Kidney epithelial cell (primary cell): Measurements from ENCODE around the gene TRPC4AP. TPM values are rescaled to one million over a fixed set of nuclear protein-coding genes. Genes with fewer than 3 reads are reported as not detected.

ENCODE experiments used
- DNase-seq: peaks from one replicate; pipeline ENCODE4 v3.0.0-alpha.2; 2010; ENCODE audit warnings: low read depth
- H3K27me3 ChIP-seq: 2 replicates; pipeline ENCODE4 v1.6.0; 2011; ENCODE audit warnings: low read length; ENCODE audit not compliant: control insufficient read depth, insufficient read depth
- H3K36me3 ChIP-seq: 2 replicates; pipeline ENCODE4 v1.5.1; 2011; ENCODE audit warnings: low read length; ENCODE audit not compliant: control insufficient read depth, insufficient read depth
- H3K4me3 ChIP-seq: 2 replicates; pipeline ENCODE4 v1.5.1; 2011; ENCODE audit warnings: low read depth, mild to moderate bottlenecking, control low read depth, low read length
- total RNA-seq: library from RNA; depleted of rRNA; stranded (reverse); fragments of >200 nt; gene quantifications from 2 replicates; pipeline ENCODE4 v1.2.3, GENCODE V29; 2015
- TF ChIP-seq, protein P1 (sequence below): IDR thresholded peaks from 2 replicates; pipeline ENCODE4 v1.5.1; 2011; ENCODE audit warnings: mild to moderate bottlenecking, moderate library complexity, low read length, control low read depth, inconsistent platforms; ENCODE audit not compliant: insufficient read depth, poor library complexity, severe bottlenecking

TRPC4AP gene
- total RNA-seq, 1 donor from 2014 or later = 78.8 TPM

DNA sequence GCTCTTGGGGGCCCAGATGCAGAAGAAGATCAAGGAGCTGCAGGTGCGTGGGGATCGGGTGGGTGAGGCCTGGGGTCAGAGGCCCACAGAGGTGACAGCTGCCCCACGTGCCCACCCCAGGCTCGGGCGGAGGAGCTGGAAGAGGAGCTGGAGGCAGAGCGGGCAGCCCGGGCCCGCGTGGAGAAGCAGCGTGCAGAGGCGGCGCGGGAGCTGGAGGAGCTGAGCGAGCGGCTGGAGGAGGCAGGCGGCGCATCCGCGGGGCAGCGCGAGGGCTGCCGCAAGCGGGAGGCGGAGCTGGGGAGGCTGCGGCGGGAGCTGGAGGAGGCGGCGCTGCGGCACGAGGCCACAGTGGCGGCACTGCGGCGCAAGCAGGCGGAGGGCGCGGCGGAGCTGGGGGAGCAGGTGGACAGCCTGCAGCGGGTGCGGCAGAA lies 95.5 kb downstream of the TRPC4AP start:
- DNase-seq = no peak
- peaks cover 5% of the 10 kb centered on the region for H3K36me3 ChIP-seq
- no peak overlapping the region for H3K4me3 ChIP-seq
- TF ChIP-seq, protein P1, sequence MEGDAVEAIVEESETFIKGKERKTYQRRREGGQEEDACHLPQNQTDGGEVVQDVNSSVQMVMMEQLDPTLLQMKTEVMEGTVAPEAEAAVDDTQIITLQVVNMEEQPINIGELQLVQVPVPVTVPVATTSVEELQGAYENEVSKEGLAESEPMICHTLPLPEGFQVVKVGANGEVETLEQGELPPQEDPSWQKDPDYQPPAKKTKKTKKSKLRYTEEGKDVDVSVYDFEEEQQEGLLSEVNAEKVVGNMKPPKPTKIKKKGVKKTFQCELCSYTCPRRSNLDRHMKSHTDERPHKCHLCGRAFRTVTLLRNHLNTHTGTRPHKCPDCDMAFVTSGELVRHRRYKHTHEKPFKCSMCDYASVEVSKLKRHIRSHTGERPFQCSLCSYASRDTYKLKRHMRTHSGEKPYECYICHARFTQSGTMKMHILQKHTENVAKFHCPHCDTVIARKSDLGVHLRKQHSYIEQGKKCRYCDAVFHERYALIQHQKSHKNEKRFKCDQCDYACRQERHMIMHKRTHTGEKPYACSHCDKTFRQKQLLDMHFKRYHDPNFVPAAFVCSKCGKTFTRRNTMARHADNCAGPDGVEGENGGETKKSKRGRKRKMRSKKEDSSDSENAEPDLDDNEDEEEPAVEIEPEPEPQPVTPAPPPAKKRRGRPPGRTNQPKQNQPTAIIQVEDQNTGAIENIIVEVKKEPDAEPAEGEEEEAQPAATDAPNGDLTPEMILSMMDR = no peak
- H3K27me3 ChIP-seq = no peaks in the 10 kb centered on the region

DNA sequence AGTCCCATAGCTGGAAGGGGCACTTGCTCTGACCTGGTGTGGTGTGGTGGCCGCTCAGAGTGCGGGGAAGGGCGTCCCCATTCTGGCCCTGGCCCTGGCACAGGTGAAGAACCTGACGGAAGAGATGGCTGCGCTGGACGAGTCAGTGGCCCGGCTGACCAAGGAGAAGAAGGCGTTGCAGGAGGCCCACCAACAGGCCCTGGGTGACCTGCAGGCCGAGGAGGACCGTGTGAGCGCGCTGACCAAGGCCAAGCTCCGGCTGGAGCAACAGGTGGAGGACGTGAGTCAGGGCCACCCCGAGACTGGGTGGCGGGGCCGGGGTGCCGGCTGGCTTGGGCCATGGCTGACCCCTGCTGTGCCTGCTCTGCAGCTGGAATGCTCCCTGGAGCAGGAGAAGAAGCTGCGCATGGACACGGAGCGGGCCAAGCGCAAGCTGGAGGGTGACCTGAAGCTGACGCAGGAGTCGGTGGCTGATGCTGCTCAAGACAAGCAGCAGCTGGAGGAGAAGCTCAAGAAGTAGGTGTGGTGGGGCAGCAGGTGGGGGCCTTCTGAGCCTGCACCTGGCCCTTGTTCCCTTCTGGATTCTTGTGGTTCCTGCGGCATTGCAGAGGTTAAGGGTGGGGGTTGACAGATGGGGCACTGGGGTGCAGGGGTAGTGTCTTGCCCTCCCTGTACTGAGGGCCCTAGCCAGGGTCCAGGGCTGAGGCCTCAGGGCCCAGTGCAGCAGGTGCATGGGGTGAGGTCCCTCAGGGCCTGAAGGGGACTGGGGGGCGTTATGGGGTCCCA lies 96.2 kb downstream of the TRPC4AP start:
- Histone ChIP-seq H3K27me3 (no peaks in the 10 kb centered on the region), H3K4me3 (no peak overlapping the region), H3K36me3 (peaks cover 5% of the 10 kb centered on the region)
- TF ChIP-seq, protein P1 = no peak
- no peak for DNase-seq

DNA sequence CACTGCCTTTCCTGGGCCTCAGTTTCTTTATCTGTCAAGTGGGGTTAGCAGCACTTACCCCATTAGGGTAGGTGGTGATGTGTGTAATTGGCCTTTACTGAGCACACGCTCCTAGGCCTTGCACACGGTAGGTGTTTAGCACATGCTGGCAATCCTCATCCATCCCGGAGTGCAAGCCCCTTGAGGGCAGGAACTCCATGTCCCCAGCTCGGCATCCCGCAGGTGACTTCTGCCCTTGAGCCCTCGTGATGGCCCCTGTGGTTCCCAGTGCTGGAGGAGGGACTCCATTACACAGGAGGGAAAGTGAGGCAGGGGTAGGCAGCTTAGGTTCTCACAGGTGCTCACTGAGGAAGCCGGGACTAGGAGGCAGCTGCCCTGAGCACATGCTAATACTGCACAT lies 96.9 kb downstream of the TRPC4AP start:
- H3K4me3 ChIP-seq = no peak overlapping the region
- no peak for DNase-seq
- H3K27me3 ChIP-seq = no peaks in the 10 kb centered on the region
- H3K36me3 ChIP-seq = peaks cover 5% of the 10 kb centered on the region
- TF ChIP-seq, protein P1 = no peak

DNA sequence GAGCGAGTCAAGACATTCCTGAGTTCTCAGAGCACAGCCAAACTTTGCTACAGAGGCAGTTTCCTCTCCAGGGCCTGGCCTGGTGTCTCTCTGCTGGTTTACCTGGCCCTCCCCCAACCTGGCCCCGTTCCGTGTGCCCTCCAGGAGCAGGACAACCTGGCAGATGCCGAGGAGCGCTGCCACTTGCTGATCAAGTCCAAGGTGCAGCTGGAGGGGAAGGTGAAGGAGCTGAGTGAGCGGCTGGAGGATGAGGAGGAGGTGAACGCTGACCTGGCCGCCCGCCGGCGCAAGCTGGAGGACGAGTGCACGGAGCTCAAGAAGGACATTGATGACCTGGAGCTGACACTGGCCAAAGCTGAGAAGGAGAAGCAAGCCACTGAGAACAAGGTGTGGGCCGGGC lies 97.4 kb downstream of the TRPC4AP start:
- Histone ChIP-seq H3K36me3 (peaks cover 5% of the 10 kb centered on the region), H3K27me3 (no peaks in the 10 kb centered on the region), H3K4me3 (no peak overlapping the region)
- no peak for DNase-seq
- TF ChIP-seq, protein P1 = no peak

DNA sequence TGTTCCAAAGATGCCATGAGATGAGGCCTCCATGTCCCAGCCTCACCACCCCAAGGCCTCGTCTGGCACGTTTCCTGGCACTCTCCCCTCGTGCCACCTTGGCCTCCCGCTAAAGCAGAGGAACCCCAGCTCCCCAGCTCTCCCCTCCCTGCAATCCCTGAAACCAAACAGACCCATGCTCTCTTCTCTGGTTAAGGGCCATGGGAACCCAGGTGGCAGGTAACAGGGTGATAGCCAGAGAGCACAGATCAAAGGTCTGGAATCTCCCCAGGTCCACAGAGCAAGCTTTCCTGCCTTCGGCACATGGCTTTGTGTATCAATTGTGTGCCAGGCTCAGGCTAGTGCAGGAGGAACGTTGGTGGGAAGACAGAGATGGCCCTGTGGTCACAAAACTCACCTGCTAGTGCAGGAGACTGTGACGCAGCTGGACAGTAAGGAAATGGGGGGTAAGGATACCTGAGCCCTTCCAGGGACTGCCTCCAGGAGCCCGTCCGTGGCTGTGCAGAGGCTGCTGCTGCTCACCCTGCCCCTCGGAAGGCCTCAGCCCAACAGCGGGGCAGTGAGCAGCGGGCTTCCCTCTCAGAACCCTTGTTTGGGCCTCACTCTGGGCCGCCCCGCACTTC lies 98.0 kb downstream of the TRPC4AP start:
- Histone ChIP-seq H3K27me3 (no peaks in the 10 kb centered on the region), H3K4me3 (no peak overlapping the region), H3K36me3 (peaks cover 5% of the 10 kb centered on the region)
- no peak for DNase-seq
- TF ChIP-seq, protein P1 = no peak
